ENCODE results near the gene NFIC.
A peak's percentile ranks its signal among the peaks of the same experiment; 100 is the strongest.

Gene NFIC

GRCh38 chr19:3359919-3360420, 6.4 kb upstream of the NFIC start:
- peak; percentile 33 to 44 for DNase-seq

DNA sequence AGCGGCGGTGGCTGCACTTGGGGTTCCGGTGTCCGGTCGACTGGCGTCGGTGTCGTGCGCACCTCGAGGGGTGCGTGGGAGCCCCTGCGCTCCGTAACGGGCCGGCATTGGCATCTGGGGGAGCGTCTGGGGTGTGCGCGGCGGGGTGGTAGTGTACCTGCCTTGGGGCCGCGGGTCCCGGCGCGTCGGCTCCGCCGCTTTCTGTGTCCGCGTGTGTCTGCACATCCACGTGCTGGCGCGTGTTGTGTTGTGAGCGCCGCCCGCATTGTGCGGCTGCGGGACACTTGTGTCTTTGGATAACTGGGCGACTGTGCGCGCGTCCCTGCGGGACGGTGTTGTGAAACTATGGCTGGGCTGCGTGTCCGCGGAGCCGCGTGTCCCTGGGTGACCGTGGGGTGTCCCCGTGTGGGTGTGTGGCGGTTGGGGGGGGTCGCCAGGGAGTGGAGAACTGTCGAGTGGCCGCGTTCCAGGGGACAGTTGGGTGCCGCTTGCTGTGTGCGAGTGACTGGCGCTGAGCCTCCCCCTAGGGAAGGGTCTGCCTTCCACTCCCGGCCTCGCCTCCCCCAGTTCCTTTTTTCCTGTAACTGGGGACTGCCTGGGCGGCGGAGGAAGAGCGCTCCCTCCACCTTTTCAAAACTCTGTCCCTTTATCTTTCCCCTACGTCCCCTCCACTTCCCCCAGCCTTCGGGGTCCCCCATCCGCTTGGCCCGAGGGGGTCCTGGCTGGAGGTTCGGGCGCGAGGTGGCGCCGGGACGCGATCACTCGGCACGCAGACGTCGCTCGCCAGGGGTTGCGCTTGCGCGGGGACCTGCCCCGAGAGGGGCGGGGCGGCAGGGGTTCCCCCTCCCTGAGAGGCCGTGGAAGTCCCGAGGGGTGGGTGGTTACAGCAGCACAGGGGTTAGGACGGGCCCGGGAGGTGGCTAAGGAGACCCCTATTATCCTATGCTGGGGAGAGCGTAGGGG, 5.7 kb upstream of the NFIC start:
- peak; percentile 84 to 85 for DNase-seq

GRCh38 chr19:3361384-3362216, 4.8 kb upstream of the NFIC start:
- DNase-seq: no peak

- no peak for DNase-seq
These were observed 4.0 kb upstream of the NFIC start for GRCh38 chr19:3362217-3362906.

DNA sequence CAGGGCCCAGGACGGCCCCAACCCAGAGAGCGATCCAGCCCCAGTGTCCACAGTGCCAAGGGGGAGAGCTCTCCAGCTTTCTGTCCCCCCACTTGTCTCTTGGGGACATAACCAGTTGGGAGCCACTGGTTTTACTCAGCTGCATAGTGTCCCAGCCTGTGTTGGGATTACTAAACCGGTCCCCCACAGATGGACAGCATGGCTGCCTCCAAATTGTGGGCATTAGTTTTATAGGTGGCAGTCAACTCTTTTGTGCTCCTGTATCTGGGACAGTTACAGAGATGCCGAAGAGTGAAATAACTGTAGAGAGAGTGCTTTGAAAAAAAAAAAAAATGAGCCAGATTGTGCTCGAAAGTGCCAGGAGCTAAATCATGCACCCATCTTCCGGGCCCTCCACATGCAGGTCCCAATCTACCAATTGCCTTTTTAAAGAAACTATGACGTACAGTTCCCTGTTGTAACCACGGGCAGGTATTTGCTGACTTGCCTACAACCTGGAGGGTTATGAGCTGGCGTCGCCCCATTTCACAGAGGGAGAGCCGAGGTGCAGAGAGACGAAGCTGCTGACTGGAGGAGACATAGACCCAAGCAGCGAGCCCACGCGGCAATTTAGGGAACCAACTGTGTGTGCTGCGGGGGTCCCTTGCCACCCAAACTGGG, 2.4 kb upstream of the NFIC start:
- no peak for DNase-seq

GRCh38 chr19:3364501-3364858, 1.9 kb upstream of the NFIC start:
- no peak for DNase-seq

DNA sequence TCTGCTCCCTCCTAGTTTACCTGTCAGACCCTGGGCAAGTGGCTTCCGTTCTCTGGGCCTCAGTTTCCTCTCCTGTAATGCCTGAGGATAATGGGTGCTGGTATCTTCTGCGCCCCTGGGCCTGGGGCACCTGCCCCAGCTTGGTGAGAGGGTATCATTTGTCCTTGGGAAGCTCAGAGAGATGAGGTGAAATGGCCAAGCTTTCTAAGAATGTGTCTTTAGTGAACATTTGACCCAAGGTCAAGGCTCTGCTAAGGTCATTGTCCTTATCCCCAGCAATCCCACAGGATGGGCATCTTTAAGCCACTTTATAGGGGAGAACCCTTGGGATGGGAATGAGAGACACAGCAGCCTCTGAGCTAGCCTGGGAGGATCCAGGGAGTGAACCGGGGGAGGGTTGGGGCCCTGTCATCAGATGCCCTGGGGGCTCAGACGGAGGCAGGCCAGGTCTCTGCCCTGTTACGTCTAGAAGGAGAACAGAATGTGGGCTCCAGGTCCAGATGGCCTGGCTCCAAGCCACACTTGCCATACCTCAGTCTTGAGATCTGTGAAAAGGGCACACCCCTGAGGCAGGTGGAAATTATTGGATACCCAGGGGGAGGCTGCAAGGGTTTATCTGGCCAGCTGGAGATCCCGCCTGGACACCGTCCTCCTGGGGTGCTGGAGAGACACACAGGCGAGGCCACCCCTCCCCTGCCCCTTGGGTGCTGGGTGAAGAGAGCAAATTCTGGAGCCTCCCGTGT, 1.1 kb upstream of the NFIC start:
- no peak for DNase-seq

DNA sequence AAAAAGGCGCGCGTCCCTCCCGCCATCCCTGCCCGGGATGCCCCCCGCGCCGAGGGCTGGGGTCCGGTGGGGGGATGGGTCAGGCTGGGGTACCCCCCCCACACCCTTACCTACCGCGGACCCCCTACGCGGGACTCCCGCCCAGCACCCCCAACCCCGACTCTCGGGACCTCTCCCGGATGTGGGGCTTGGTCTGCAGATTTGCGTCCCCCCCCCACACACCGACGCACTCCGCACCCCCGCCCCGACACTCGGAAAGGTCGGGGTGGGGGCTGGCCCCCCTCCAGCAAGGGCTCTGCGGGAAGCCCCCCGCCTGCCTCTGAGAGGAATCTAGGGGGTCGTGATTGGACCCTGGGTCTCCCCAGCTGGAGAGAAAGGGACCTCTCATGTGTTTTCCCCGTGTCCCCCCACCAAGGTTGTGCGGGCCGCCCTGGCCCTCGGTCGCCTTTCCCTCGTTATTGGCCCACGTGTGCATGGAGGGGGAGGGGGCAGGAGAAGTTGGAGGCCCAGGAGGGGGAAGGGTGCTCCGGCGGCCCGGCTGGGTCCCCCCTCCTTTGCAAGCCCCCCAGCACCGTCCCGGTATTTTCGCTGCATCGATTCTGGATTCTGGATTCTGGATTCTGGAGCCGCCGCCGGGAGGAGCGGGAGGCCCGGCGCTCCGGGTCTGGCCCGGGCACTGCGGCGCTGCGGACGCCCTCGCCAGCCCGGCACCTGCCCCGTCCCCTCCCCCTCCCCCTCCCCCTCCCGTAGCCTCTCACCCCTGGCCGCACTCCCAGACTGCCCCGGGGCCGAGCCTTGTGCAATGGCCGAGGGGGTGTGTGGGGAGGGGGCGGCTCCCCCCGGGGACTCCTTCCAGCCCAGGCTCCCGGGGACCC, 607 bp downstream of the NFIC start:
- DNase-seq: peak in 1 of 2 donors; percentile 37

- DNase-seq: no peak
These were observed 1.5 kb downstream of the NFIC start for GRCh38 chr19:3367628-3368440.

DNA sequence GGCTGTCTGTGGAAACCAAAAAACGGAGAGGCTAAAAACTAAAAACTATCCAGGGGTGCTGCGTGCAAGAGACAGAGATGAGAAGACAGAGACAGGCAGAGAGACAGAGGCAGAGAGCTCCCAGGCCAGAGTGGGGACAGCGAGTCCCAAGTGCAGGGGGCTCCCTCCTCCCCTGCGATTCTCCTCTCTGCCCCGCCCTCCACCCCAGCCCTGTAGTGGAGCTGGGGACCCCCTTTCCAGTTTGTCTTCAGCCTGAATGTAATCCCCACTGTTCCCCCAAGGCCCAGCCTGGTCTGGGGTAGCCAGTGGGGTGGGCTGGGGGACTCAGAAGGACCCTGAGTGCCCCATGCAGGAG, 2.0 kb downstream of the NFIC start:
- no peak for DNase-seq

DNA sequence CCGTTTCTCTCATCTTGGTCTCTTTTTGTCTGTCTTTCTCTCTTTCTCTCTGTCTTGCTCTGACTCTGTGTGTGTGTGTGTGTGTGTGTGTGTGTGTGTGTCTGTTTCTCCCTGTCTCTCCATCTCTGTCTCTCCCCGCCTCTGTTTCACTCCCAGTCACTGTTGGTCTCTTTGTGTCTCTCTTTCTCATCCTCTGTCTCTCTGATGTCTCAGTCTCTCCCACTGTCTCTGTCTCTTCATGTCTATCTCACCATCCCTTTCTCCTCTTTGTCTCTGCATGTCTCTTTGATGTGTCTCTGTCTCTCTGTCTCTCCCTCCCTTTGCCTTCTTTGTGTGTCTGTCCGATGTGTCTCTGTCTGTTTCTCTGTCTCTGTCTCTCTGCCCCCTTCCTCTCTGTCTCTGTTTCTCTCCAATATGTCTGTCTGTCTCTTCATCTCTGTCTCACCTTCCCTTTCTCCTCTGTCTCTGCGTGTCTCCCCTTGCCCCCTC, 2.5 kb downstream of the NFIC start:
- DNase-seq: no peak

GRCh38 chr19:3369337-3370213, 3.2 kb downstream of the NFIC start:
- DNase-seq: peak in 1 of 2 donors; percentile 26

- DNase-seq: no peak
These were observed 3.9 kb downstream of the NFIC start for GRCh38 chr19:3370214-3370720.

- DNase-seq: no peak
These were observed 4.6 kb downstream of the NFIC start for GRCh38 chr19:3370728-3371591.

DNA sequence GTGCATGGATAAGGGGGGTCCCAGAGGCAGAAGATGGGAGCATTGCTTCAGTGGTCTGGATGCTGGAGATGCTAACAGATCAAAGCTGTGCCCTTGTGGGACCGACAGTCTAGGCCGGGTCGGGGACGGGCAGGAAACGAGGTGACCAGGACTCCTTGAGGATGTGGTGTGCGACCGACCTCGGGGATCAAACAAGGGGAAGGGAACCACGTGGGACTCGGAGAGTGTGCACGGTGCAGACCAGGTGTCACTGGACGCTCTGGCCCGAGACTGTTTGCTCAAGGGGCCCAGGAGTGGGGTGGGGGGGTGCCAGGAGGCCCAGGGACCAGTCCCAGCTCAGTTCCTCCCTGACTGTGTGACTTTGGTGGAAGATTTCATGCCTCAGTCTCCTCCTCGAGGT, 6.0 kb downstream of the NFIC start:
- no peak for DNase-seq

GRCh38 chr19:3373971-3374368, 7.6 kb downstream of the NFIC start:
- DNase-seq: no peak

DNA sequence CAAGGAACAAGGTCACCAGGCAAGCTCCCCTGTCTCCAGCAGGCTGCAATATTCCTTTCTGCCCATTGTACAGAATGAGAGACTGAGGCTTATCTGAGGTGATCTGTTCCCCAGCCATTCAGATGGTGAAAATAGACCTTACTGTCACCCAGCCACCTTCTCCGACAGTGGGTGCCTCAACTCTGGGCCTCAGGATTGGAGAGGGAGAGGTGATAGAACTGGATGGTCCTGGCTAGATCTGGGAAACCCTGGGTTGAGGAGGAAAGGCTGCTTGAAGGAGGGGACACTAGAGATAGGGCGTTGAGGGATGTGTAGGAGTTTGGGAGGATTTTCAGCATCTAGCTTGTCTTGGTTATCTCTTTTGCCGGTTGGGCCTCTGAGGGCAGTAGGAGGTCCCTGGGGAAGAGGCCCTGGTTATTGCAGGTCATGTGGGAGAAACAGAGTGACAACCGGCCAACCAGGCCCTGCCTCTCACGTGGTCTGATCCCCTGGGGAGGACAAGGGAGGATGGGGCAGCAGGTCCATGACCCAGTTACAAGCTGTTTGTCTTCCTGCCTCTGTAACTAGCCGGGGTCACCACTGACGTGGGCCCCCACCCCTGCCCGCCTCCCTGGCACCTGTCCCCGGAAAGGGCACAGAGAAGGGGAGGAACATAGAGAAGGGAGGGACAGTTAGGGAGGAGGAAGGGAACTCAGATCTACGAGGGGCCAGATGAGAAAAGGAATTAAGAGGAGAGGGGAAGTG, 8.2 kb downstream of the NFIC start:
- DNase-seq: no peak
